HepG2 (cell line): ENCODE data around the gene GPC4. TPM values are rescaled to one million over a fixed set of nuclear protein-coding genes. Genes with fewer than 3 reads are reported as not detected.
"Not testable (repeated sequence)": the region's sequence is repeated elsewhere in the genome, so short reads cannot be mapped to it uniquely, and the experiment has no call there.

ENCODE experiments used
- ATAC-seq: fragments of 200-7000 bp; cut with Tn5 transposase; 3 replicates; pipeline ENCODE4 v1.9.1; 2020; ENCODE audit warnings: mild to moderate bottlenecking, moderate library complexity
- BruUV-seq: library from RNA; stranded (reverse); fragments of 400-500 nt; replicated peaks from 2 replicates; lab custom pipeline; 2021; lab: Mats Ljungman, UMichigan
- CTCF ChIA-PET: fragments of 300-600 bp; formaldehyde crosslinking; extraction: SDS; loops from one replicate; lab custom pipeline; 2021; ENCODE audit warnings: low total read pairs, inconsistent platforms, low intra/inter-chr PET ratio; lab: Yijun Ruan, JAX
- POLR2A ChIA-PET: fragments of 350-600 bp; sonication (Branson Sonifier 250); formaldehyde crosslinking; loops from one replicate; lab custom pipeline; 2020; ENCODE audit warnings: antibody characterized with exemption, inconsistent platforms; lab: Yijun Ruan, JAX
- DNase-seq: peaks from one replicate; pipeline ENCODE4 v3.0.0-alpha.2; 2015; ENCODE audit warnings: low spot score
- FAIRE-seq: peaks from 3 replicates; lab custom pipeline; 2011; peaks lifted over from hg19 to GRCh38; lab: Jason Lieb, UNC
- H2AFZ ChIP-seq: one replicate; pipeline ENCODE4 v1.6.1; 2011; ENCODE audit warnings: low read length, inconsistent platforms
- H3K27ac ChIP-seq: fragments of 300-600 bp; 3 replicates; pipeline ENCODE4 v1.8.0; 2011; ENCODE audit warnings: mixed run types, mild to moderate bottlenecking, mixed read lengths, low read length, inconsistent platforms; ENCODE audit not compliant: insufficient read depth; ENCODE audit errors: extremely low read length
- H3K27me3 ChIP-seq, 2 experiments: fragments of 200-600 bp in 1 of 2; 2 replicates in 1 of 2; 3 replicates in 1 of 2; pipeline versions ENCODE4 v1.6.0 to v1.8.0; 2011; ENCODE audit warnings: low read length in 2 of 2, mild to moderate bottlenecking in 2 of 2, moderate library complexity in 2 of 2, inconsistent platforms in 1 of 2; ENCODE audit not compliant: insufficient read depth in 2 of 2, control insufficient read depth in 1 of 2
- H3K36me3 ChIP-seq, 2 experiments: fragments of 200-600 bp in 1 of 2; replicated peaks in 1 of 2; 2 replicates in 1 of 2; 3 replicates in 1 of 2; pipeline versions ENCODE4 v1.5.1 to v1.8.0; 2011; ENCODE audit warnings: low read length in 2 of 2, inconsistent platforms in 1 of 2; ENCODE audit not compliant: insufficient read depth in 2 of 2, control insufficient read depth in 1 of 2
- H3K4me1 ChIP-seq: 2 replicates; pipeline ENCODE4 v1.5.1; 2012; ENCODE audit warnings: low read length, inconsistent platforms; ENCODE audit not compliant: insufficient read depth
- H3K4me2 ChIP-seq: 2 replicates; pipeline ENCODE4 v1.6.0; 2011; ENCODE audit warnings: low read depth, low read length, inconsistent platforms
- H3K4me3 ChIP-seq, 3 experiments: fragments of 200-600 bp in 1 of 3; sonication (generic), shearing (Covaris generic) in 1 of 3; replicated peaks in 1 of 3; 2 replicates each; pipeline ENCODE4 v1.5.1; 2011 to 2016; ENCODE audit warnings: low read length in 3 of 3, inconsistent platforms in 2 of 3, low read depth in 2 of 3, mild to moderate bottlenecking in 2 of 3, control low read depth in 1 of 3, mixed read lengths in 1 of 3; ENCODE audit not compliant: insufficient read depth in 1 of 3
- H3K79me2 ChIP-seq: one replicate; pipeline ENCODE4 v1.6.1; 2011; ENCODE audit warnings: low read length, inconsistent platforms; ENCODE audit not compliant: insufficient read depth
- H3K9ac ChIP-seq: 2 replicates; pipeline ENCODE4 v1.6.0; 2011; ENCODE audit warnings: mild to moderate bottlenecking, low read depth, low read length, inconsistent platforms; ENCODE audit not compliant: insufficient read depth
- H3K9me3 ChIP-seq: 2 replicates; pipeline ENCODE4 v1.5.1; 2012; ENCODE audit warnings: mild to moderate bottlenecking, low read length
- H4K20me1 ChIP-seq: 2 replicates; pipeline ENCODE4 v1.6.0; 2011; ENCODE audit warnings: inconsistent platforms, mild to moderate bottlenecking, low read length, moderate library complexity; ENCODE audit not compliant: insufficient read depth
- CSRNP1 ChIP-seq: sonication (generic); formaldehyde crosslinking; IDR thresholded peaks from 2 replicates; pipeline ENCODE4 v1.8.1; 2023; ENCODE audit warnings: mild to moderate bottlenecking, missing genetic modification reagents
- DMTF1 ChIP-seq: sonication (generic); formaldehyde crosslinking; IDR thresholded peaks from 2 replicates; pipeline ENCODE4 v1.4.0; 2020; ENCODE audit warnings: mild to moderate bottlenecking, missing genetic modification reagents
- GTF3A ChIP-seq: sonication (generic); formaldehyde crosslinking; conservative IDR thresholded peaks from 2 replicates; pipeline ENCODE4 v1.4.0; 2020; ENCODE audit warnings: mild to moderate bottlenecking, missing genetic modification reagents
- PCBP1 ChIP-seq: fragments of 200-400 bp; formaldehyde crosslinking; IDR thresholded peaks from 2 replicates; pipeline ENCODE4 v1.6.1; 2017; ENCODE audit warnings: mild to moderate bottlenecking, low read depth, low read length, borderline replicate concordance
- ZNF414 ChIP-seq: sonication (generic); formaldehyde crosslinking; IDR thresholded peaks from 2 replicates; pipeline ENCODE4 v1.5.0; 2020; ENCODE audit warnings: missing genetic modification reagents
- ZNF691 ChIP-seq: sonication (generic); formaldehyde crosslinking; IDR thresholded peaks from 2 replicates; pipeline ENCODE4 v1.4.0; 2020; ENCODE audit warnings: missing genetic modification reagents, low read depth, mild to moderate bottlenecking, borderline replicate concordance
- ZZZ3 ChIP-seq: sonication (generic); formaldehyde crosslinking; IDR thresholded peaks from 2 replicates; pipeline ENCODE4 v1.4.0; 2020; ENCODE audit warnings: missing genetic modification reagents, mild to moderate bottlenecking, borderline replicate concordance
- WGBS: methylation state at CpG from one replicate; pipeline ENCODE4 v1.1.6; 2017; ENCODE audit warnings: low lambda C conversion rate; 5-methylcytosine and 5-hydroxymethylcytosine counted together
- in situ Hi-C: cut with HindIII; loops from 2 replicates; pipeline ENCODE4 v1.10.0; 2017; ENCODE audit warnings: low pct_unique_long_range_greater_than_20kb; ENCODE audit not compliant: extremely low pct_ligation_motif_present
- intact Hi-C: fragments of 100-400 bp; cut with micrococcal nuclease; formaldehyde crosslinking; loops from one replicate; pipeline ENCODE4 v1.10.0; 2022; ENCODE audit not compliant: unreplicated experiment
- polyA plus RNA-seq, 8 experiments: library from polyadenylated mRNA; depleted of rRNA in 3 of 8; stranded (reverse) in 7 of 8; unstranded in 1 of 8; fragments of >200 nt; fragmentation: Illumina TruSeq in 4 of 8; extraction: Trizol in 4 of 8; gene quantifications; 2 replicates each; pipeline versions ENCODE4 v1.2.1 to v1.2.3, GENCODE V29; 2011 to 2016; ENCODE audit warnings: low read depth in 4 of 8, missing spikeins in 1 of 8, mixed read lengths in 1 of 8; ENCODE audit not compliant: insufficient read depth in 1 of 8
- total RNA-seq, 5 experiments: library from RNA; depleted of rRNA; stranded (reverse); fragments of >200 nt; fragmentation: Illumina TruSeq; extraction: Trizol; gene quantifications; 2 replicates each; pipeline ENCODE4 v1.2.3, GENCODE V29; 2016; ENCODE audit warnings: low read depth in 1 of 5

Gene GPC4
- total and polyA plus RNA-seq, 2 of the 13 experiments (the other 11 are each of a cell fraction or from before 2014, with no cell fraction given): 0.29 to 0.38 TPM

GRCh38 chrX:133322269-133322668 lies 93.0 kb downstream of the GPC4 start:
- intact Hi-C loops: not testable (repeated sequence)

GRCh38 chrX:133321451-133321850 lies 93.8 kb downstream of the GPC4 start:
- Histone ChIP-seq H3K27ac (no peak overlapping the region), H3K79me2 (no peaks in the 10 kb centered on the region), H3K4me3 (no peak overlapping the region), H3K9ac (no peak overlapping the region), H3K27me3 (no peaks in the 10 kb centered on the region), H3K4me1 (no peaks in the 10 kb centered on the region), H2AFZ (no peak overlapping the region), H3K36me3 (no peaks in the 10 kb centered on the region), H3K4me2 (no peak overlapping the region), H3K9me3 (no peaks in the 10 kb centered on the region), H4K20me1 (no peaks in the 10 kb centered on the region)
- POLR2A ChIA-PET: no interaction called here
- BruUV-seq: no TSS peak
- WGBS: 71% methylated on average over 1 of the region's 1 CpG
- intact Hi-C loops (no loop called here), in situ Hi-C loops (no loop called here)
- CTCF ChIA-PET: no interaction called here
- no peak for DNase-seq
- no peak for FAIRE-seq
- TF ChIP-seq ZNF414 (CRISPR knock-in tag) (no peak), ZNF691 (CRISPR knock-in tag) (no peak), ZZZ3 (no peak), PCBP1 (no peak), CSRNP1 (CRISPR knock-in tag) (no peak), DMTF1 (CRISPR knock-in tag) (no peak), GTF3A (CRISPR knock-in tag) (no peak)
- ATAC-seq: no peak

More at GRCh38 chrX:133322269-133322668, 93.0 kb downstream of the GPC4 start:
- H3K27ac ChIP-seq, H2AFZ ChIP-seq, H3K36me3 ChIP-seq, POLR2A ChIA-PET, H3K9me3 ChIP-seq, FAIRE-seq, H3K4me3 ChIP-seq, in situ Hi-C loops, DNase-seq, H3K27me3 ChIP-seq, H3K79me2 ChIP-seq, ATAC-seq, BruUV-seq, H3K4me1 ChIP-seq, CTCF ChIA-PET, H3K9ac ChIP-seq, H4K20me1 ChIP-seq, H3K4me2 ChIP-seq: not testable (repeated sequence)
- WGBS: 44% methylated on average over 8 of the region's 9 CpGs
